ENCODE results near the gene TPM2. TPM values are rescaled to one million over a fixed set of nuclear protein-coding genes. Genes with fewer than 3 reads are reported as not detected.
A peak's percentile ranks its signal among the peaks of the same experiment; 100 is the strongest.

TPM2 gene
- total and polyA plus RNA-seq, 9 of the 15 experiments (the other 6 are each of a cell fraction or from before 2014, with no cell fraction given) = 0.28 to 16.1 (median 4.5) TPM

GRCh38 chr9:35657546-35658136 lies 32.1 kb downstream of the TPM2 start, which contains the start of gene RMRP (continued):
- TF ChIP-seq KLF13 (tag; IDR thresholded peaks at IDR 0.05; ENCODE audit: borderline replicate concordance, low read depth) = no peak; the same call in none of the 2 replicates
- no peak for TF ChIP-seq ZBTB17 (CRISPR knock-in tag; IDR thresholded peaks at IDR 0.05)
- no peak for TF ChIP-seq ZC3H11A (IDR thresholded peaks at IDR 0.05; ENCODE audit: low read depth, low read length)
- TF ChIP-seq KHSRP (IDR thresholded peaks at IDR 0.05) = no peak
- TF ChIP-seq ZNF121 (CRISPR knock-in tag; conservative IDR thresholded peaks at IDR 0.05) = no peak
- TF ChIP-seq BHLHE40 (IDR thresholded peaks at IDR 0.05; ENCODE audit: low read length) = peak; percentile 96
- peak; percentile 22; the same call in 1 of the 2 replicates for TF ChIP-seq HCFC1 (IDR thresholded peaks at IDR 0.05; ENCODE audit: low read depth, low read length)
- TF ChIP-seq TBP (optimal IDR thresholded peaks at IDR 0.05; ENCODE audit: low read depth, low read length) = peak; percentile 99
- TF ChIP-seq SAP30 (IDR thresholded peaks at IDR 0.05; ENCODE audit: borderline replicate concordance, insufficient read depth, low read depth, low read length, poor library complexity, severe bottlenecking) = peak; percentile 25
- TF ChIP-seq RBM22 (IDR thresholded peaks at IDR 0.05; ENCODE audit: low read depth, low read length, poor library complexity, severe bottlenecking) = no peak
- no peak for TF ChIP-seq TBL1XR1 (IDR thresholded peaks at IDR 0.05; ENCODE audit: low read length in 2 of 2)
- no peak for TF ChIP-seq DIDO1 (tag; IDR thresholded peaks at IDR 0.05; ENCODE audit: low read depth)
- TF ChIP-seq HOXB6 (CRISPR knock-in tag; IDR thresholded peaks at IDR 0.05; ENCODE audit: borderline replicate concordance) = no peak
- TF ChIP-seq CEBPB (tag; IDR thresholded peaks at IDR 0.05) = no peak
- no peak for TF ChIP-seq STAT5B (CRISPR knock-in tag; IDR thresholded peaks at IDR 0.05)
- TF ChIP-seq, protein P1, sequence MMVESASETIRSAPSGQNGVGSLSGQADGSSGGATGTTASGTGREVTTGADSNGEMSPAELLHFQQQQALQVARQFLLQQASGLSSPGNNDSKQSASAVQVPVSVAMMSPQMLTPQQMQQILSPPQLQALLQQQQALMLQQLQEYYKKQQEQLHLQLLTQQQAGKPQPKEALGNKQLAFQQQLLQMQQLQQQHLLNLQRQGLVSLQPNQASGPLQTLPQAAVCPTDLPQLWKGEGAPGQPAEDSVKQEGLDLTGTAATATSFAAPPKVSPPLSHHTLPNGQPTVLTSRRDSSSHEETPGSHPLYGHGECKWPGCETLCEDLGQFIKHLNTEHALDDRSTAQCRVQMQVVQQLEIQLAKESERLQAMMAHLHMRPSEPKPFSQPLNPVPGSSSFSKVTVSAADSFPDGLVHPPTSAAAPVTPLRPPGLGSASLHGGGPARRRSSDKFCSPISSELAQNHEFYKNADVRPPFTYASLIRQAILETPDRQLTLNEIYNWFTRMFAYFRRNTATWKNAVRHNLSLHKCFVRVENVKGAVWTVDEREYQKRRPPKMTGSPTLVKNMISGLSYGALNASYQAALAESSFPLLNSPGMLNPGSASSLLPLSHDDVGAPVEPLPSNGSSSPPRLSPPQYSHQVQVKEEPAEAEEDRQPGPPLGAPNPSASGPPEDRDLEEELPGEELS (CRISPR knock-in tag; IDR thresholded peaks at IDR 0.05; ENCODE audit: borderline replicate concordance) = 0 out of 2 replicates have a peak, but pooled peaks have one; percentile 30
- TF ChIP-seq ZFP91 (CRISPR knock-in tag; IDR thresholded peaks at IDR 0.05) = no peak
- TF ChIP-seq ZNF24 (IDR thresholded peaks at IDR 0.05) = no peak
- TF ChIP-seq MTA3 (IDR thresholded peaks at IDR 0.05; ENCODE audit: borderline replicate concordance) = peak; percentile 74; the same call in 1 of the 2 replicates
- TF ChIP-seq HMGN3 (IDR thresholded peaks at IDR 0.05; ENCODE audit: borderline replicate concordance, extremely low read depth, insufficient read length, low read depth, low read length) = peak; percentile 57
- TF ChIP-seq, protein P2, sequence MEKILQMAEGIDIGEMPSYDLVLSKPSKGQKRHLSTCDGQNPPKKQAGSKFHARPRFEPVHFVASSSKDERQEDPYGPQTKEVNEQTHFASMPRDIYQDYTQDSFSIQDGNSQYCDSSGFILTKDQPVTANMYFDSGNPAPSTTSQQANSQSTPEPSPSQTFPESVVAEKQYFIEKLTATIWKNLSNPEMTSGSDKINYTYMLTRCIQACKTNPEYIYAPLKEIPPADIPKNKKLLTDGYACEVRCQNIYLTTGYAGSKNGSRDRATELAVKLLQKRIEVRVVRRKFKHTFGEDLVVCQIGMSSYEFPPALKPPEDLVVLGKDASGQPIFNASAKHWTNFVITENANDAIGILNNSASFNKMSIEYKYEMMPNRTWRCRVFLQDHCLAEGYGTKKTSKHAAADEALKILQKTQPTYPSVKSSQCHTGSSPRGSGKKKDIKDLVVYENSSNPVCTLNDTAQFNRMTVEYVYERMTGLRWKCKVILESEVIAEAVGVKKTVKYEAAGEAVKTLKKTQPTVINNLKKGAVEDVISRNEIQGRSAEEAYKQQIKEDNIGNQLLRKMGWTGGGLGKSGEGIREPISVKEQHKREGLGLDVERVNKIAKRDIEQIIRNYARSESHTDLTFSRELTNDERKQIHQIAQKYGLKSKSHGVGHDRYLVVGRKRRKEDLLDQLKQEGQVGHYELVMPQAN (IDR thresholded peaks at IDR 0.05; ENCODE audit: borderline replicate concordance) = peak; percentile 84; the same call in 1 of the 2 replicates
- no peak for TF ChIP-seq NEUROD1 (IDR thresholded peaks at IDR 0.05; ENCODE audit: borderline replicate concordance, low read depth, low read length, partially characterized antibody)
- TF ChIP-seq TCFL5 (CRISPR knock-in tag; conservative IDR thresholded peaks at IDR 0.05) = no peak
- no peak for TF ChIP-seq ZNF212 (CRISPR knock-in tag; IDR thresholded peaks at IDR 0.05)
